GM19452 (cell line): ENCODE results near the gene MPHOSPH9.

Experiments used
- ATAC-seq: cut with Tn5 transposase; IDR thresholded peaks from one replicate; pipeline ENCODE4 v1.9.1; 2021; ENCODE audit not compliant: unreplicated experiment

MPHOSPH9 gene

DNA sequence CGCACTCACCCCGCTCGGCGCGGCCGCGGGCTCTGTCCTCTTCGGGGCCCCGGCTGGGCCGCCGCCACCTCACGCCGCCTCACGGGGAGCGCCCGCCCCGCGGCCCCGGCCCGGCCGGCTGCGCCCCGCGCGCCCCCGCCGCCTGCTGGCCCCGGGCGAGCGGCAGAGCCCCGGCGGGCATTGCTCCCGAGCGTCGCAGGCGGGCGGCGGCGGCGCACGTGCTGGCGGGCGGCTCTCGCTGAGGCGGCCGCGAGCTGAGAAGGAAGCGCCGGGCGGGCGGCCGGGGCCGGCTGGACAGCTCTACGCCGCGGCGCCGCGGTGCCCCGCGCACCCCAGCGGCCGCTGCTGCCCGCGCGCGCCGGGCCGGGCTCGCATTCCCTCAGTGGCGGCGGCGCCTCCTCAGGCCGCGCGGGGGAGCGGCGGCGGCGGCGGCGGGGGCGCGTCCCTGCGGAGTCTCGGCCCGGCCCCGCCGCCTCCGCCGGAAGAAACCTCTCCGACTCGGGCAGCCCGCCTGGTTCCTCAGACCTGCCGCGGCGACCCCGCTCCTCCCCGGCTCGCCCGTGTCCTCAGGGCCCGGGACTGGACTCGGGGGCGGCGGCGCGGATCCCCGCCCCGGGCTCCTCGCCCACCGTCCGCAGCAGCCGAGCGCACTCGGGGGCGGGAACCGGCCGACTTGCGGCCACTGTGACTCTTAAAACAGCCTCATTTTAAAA is 82.0 kb downstream of the MPHOSPH9 start, which contains the start of gene PITPNM2:
Gene PITPNM2 (minus strand): TSS at position 347 of the 713 bp plus-strand sequence. CDS start 116,500 bp downstream, outside the sequence.
- ATAC-seq, result peak; percentile 42

DNA sequence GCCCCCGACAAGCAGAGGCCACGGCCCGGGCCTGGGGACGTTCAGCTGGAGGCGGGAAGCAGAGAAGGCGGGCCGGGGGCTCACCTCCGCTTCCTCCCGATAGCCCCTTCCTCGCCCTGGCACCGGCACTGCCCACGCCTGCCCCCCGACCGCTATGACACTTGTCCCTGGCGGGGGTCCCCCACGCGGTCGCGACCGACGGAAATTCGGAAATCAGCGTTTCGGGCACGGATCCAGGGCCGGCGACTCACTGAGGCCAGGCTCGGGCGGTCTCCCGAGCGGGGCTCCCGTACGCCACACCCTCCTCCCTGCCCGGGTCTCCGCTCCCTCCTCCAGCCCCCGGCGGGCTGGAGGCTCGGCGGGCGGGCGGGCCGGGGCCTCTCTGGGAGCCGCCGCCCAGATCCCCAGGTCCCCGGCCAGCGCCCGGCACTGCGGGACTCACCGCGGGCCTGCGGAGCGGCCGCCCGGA is 82.6 kb downstream of the MPHOSPH9 start:
- peak; percentile 16 for ATAC-seq

DNA sequence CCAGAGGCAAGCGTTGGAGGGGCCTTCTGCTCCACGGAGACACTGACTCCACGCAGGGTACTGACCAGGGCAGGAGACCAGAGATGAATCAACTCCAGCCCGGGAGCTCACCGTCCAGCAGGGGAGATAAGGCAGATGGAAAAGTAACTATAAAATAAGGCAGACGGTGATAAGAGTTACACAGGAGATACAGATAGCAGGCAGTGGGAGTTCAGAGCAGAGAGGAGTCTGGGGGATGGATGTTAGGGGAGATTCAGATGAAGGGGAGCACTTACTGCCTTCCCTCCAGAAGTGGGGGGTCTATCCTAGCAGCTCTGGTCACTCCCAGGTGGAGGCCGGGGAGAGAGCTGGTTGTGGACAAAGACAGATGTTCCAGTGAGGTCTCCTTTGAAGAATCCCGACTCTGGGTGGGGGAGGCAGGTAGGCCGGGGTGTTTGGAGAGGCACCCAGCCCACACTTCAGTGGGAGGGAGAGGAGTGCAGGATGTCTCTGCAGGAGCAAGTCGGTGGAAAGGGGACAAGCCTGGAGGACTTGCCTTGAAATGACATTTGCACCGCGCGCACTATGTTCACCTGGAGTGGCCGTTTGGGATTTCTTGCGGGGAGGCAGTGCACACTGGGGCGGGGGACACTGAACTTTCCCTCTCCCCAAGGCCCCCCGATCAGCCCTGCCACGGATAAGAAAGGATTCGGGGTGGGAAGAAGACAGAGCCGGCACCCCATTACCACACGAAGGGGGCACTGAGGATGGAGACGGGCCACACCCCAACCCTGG is 83.3 kb downstream of the MPHOSPH9 start:
- ATAC-seq, result no peak

- ATAC-seq, result no peak
Measured at GRCh38 chr12:123149088-123149487, 83.9 kb downstream of the MPHOSPH9 start.

DNA sequence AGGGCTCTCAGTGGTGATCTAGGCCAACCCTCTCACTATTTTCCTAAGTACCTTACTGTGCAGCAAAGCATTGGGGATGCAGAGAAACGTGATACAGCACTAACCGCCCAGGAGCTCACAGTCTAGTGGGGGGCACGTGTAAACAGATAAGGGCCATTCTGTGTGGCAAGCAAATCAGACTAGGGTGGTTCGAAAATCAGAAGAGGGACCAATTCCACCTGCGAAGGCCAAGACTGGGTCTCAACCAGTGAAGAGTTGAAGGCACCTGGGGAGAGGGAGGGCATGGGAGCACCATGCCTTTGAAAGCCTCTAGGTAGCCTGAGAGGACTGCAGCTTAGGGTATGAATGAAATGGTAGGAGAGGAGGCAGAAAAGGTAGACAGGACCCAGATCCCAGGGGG is 84.3 kb downstream of the MPHOSPH9 start:
- no peak for ATAC-seq

- no peak for ATAC-seq
Measured at GRCh38 chr12:123148223-123148622, 84.7 kb downstream of the MPHOSPH9 start.

- no peak for ATAC-seq
Measured at GRCh38 chr12:123145211-123145610, 87.7 kb downstream of the MPHOSPH9 start.

- no peak for ATAC-seq
Measured at GRCh38 chr12:123143736-123144461, 89.0 kb downstream of the MPHOSPH9 start.

- ATAC-seq, result no peak
Measured at GRCh38 chr12:123142921-123143735, 89.8 kb downstream of the MPHOSPH9 start.

GRCh38 chr12:123142518-123142840 is 90.5 kb downstream of the MPHOSPH9 start:
- no peak for ATAC-seq

DNA sequence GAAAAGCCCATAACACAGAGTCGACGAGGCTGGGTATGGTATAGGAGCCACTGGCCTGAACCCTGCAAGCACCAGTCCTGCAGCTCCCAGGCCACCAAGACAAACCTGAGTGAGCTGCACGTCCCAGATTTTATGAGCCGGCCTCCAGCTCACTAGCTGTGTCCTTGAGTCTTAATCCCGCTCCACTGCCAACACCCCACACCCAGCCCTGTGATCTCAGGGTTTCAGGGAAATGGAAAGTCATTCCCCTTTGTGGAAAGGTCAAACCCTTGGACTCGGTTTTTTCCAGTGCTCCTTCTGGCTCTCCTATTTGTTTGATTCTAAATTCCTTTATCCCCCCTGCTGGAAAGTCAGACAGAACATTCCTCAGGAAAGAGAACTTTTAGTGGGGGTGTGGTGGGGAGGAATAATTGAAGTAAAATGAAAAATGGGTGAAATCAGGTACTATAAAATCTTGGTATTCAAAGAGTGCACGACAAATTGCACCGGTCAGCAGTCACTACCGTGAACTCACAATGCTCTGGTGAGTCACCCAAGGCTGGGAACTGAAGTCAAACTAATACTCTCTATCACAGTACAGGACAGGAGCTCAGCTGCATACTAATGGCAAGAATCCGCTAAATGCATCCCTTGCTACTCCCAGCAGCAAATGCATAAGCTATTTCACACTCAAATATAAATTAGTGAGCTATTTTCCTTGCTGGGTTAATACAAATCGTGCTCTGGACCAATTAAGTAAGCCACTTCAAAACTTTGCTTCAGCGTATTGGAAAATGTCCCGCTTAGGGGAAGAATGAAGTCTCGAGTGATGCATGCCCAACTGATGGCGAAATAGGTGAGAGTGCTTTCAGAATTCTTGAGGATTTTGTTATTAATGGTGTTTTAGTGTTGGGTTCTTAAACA is 91.1 kb downstream of the MPHOSPH9 start:
- no peak for ATAC-seq

- no peak for ATAC-seq
Measured at GRCh38 chr12:123140676-123141614, 92.0 kb downstream of the MPHOSPH9 start.

- ATAC-seq, result no peak
Measured at GRCh38 chr12:123139926-123140675, 92.8 kb downstream of the MPHOSPH9 start.

GRCh38 chr12:123135688-123136087 is 97.3 kb downstream of the MPHOSPH9 start:
- no peak for ATAC-seq

DNA sequence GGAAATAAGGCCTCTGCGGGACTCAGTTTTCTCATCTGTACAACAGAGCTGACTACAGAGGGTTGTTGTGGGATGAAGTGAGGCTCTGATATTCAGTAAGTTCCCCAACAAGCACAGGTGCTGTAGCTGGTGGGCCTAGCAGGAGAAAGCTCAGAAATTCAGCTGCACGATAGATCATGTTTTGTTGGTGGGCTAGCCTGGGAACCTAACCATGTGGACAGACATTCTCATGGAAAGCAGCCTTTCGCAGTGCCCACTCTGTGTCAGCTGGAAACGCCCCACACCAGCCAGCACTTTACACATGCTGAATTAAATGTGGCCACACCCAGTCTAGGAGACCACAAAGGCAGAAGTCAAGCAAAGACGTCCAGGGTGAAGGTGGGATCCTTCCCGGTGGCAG is 98.1 kb downstream of the MPHOSPH9 start:
- ATAC-seq, result no peak

DNA sequence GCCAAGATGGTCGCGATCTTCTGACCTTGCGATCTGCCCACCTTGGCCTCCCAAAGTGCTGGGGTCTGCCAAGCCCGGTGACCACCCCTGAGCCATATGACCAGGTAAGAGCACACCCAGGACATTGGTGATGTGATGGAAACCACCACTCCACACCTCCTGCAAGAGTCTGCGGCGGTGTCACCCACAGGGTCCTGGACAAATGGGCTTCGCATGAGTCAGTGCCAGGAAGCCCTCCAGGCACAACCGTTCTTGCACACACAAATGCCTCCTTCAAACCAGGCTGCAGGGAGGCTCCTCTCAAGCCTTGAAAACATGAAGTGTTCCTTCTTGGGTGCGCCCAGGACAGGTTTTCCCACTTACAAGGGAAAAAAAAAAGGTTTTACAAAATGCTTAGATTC is 98.7 kb downstream of the MPHOSPH9 start:
- ATAC-seq, result no peak

GRCh38 chr12:123133701-123134100 is 99.2 kb downstream of the MPHOSPH9 start:
- ATAC-seq, result no peak
